Trophoblast cell (in vitro differentiated cells and primary cell): ENCODE data around the gene SHROOM3.

ENCODE experiments used
- DNase-seq, 2 donors: peaks; one replicate each; pipeline ENCODE4 v3.0.0-alpha.2; 2016
- H2AFZ ChIP-seq: 2 replicates; pipeline ENCODE4 v1.6.1; 2013; ENCODE audit warnings: low read length, moderate library complexity, mild to moderate bottlenecking; ENCODE audit not compliant: insufficient read depth, poor library complexity
- H2AK5ac ChIP-seq: 2 replicates; pipeline ENCODE4 v1.6.1; 2013; ENCODE audit warnings: mild to moderate bottlenecking, low read length
- H2BK120ac ChIP-seq: 2 replicates; pipeline ENCODE4 v1.6.1; 2013; ENCODE audit warnings: low read length, mild to moderate bottlenecking, moderate library complexity; ENCODE audit not compliant: insufficient read depth, poor library complexity
- H2BK12ac ChIP-seq: 2 replicates; pipeline ENCODE4 v1.6.1; 2013; ENCODE audit warnings: mild to moderate bottlenecking, low read length, moderate library complexity
- H2BK5ac ChIP-seq: 2 replicates; pipeline ENCODE4 v1.6.1; 2013; ENCODE audit warnings: low read length, low read depth, moderate library complexity, mild to moderate bottlenecking; ENCODE audit not compliant: poor library complexity
- H3K14ac ChIP-seq: 2 replicates; pipeline ENCODE4 v1.6.1; 2013; ENCODE audit warnings: mild to moderate bottlenecking, low read length
- H3K18ac ChIP-seq: 2 replicates; pipeline ENCODE4 v1.6.1; 2013; ENCODE audit warnings: mild to moderate bottlenecking, low read length
- H3K23ac ChIP-seq: 2 replicates; pipeline ENCODE4 v1.6.1; 2013; ENCODE audit warnings: low read length
- H3K27ac ChIP-seq: 2 replicates; pipeline ENCODE4 v1.5.1; 2013; ENCODE audit warnings: low read depth, mild to moderate bottlenecking, inconsistent platforms, low read length, moderate library complexity
- H3K27me3 ChIP-seq: 2 replicates; pipeline ENCODE4 v1.6.1; 2013; ENCODE audit warnings: inconsistent platforms, mild to moderate bottlenecking, low read length, moderate library complexity; ENCODE audit not compliant: insufficient read depth
- H3K36me3 ChIP-seq, 2 experiments: 1 replicate in 1 of 2; 2 replicates in 1 of 2; pipeline ENCODE4 v1.6.1; 2013; ENCODE audit warnings: low read length in 2 of 2, mild to moderate bottlenecking in 2 of 2, moderate library complexity in 1 of 2; ENCODE audit not compliant: insufficient read depth in 2 of 2, control insufficient read depth in 1 of 2
- H3K4ac ChIP-seq: 2 replicates; pipeline ENCODE4 v1.6.1; 2013; ENCODE audit warnings: low read depth, mild to moderate bottlenecking, low read length, moderate library complexity
- H3K4me1 ChIP-seq, 2 experiments: 1 replicate in 1 of 2; 2 replicates in 1 of 2; pipeline ENCODE4 v1.6.1; 2013; ENCODE audit warnings: low read length in 2 of 2, mild to moderate bottlenecking in 2 of 2, moderate library complexity in 1 of 2; ENCODE audit not compliant: insufficient read depth in 2 of 2, control insufficient read depth in 1 of 2
- H3K4me2 ChIP-seq: 2 replicates; pipeline ENCODE4 v1.6.1; 2013; ENCODE audit warnings: inconsistent platforms, mild to moderate bottlenecking, low read length, moderate library complexity
- H3K4me3 ChIP-seq: 2 replicates; pipeline ENCODE4 v1.5.1; 2013; ENCODE audit warnings: mild to moderate bottlenecking, low read depth, low read length, inconsistent platforms
- H3K79me1 ChIP-seq: one replicate; pipeline ENCODE4 v1.6.1; 2013; ENCODE audit warnings: low read length
- H3K79me2 ChIP-seq: 2 replicates; pipeline ENCODE4 v1.6.1; 2013; ENCODE audit warnings: low read length, mild to moderate bottlenecking; ENCODE audit not compliant: control insufficient read depth, insufficient read depth, poor library complexity
- H3K9ac ChIP-seq: 2 replicates; pipeline ENCODE4 v1.6.1; 2013; ENCODE audit warnings: mild to moderate bottlenecking, low read length
- H3K9me3 ChIP-seq: 2 replicates; pipeline ENCODE4 v1.6.1; 2013; ENCODE audit warnings: low read depth, mild to moderate bottlenecking, control low read depth, inconsistent platforms, low read length; ENCODE audit not compliant: insufficient read depth
- H4K12ac ChIP-seq: 2 replicates; pipeline ENCODE4 v1.6.1; 2013; ENCODE audit warnings: low read depth, mild to moderate bottlenecking, low read length, moderate library complexity
- H4K8ac ChIP-seq: 2 replicates; pipeline ENCODE4 v1.6.1; 2013; ENCODE audit warnings: low read depth, mild to moderate bottlenecking, low read length, moderate library complexity
- H4K91ac ChIP-seq: one replicate; pipeline ENCODE4 v1.6.1; 2013; ENCODE audit warnings: low read depth, mild to moderate bottlenecking, low read length, moderate library complexity
- WGBS: extraction: QIAGEN DNeasy Blood & Tissue Kit; methylation state at CpG from one replicate; pipeline ENCODE4 v1.1.7; 2013; ENCODE audit warnings: missing lambda C conversion rate; ENCODE audit not compliant: insufficient read length, insufficient coverage; ENCODE audit errors: extremely low coverage; 5-methylcytosine and 5-hydroxymethylcytosine counted together

The SHROOM3 gene

DNA sequence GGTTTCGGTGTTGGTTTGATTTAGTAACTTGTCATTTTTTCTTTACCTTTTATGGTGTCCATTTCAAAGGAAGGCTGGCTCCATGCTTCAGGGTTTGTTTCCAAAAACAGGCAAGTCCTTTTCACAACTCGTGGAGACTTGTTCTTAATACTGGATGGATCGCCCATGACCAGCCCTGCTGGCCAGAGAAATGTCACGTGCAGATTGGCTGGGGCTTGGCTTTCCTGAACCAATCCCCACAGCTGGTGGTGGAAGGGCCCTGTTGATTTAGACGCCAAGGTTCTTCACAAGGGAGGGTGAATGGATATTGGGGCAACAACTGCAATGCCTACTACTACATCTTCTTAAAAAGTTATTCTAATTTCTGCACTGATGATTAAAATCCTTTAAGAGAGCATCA, 92.6 kb downstream of the SHROOM3 start:
- Histone ChIP-seq H4K12ac (no peak overlapping the region), H2BK5ac (no peak overlapping the region), H2BK120ac (no peak overlapping the region), H2AK5ac (no peak overlapping the region), H3K79me1 (no peaks in the 10 kb centered on the region), H3K4me2 (no peak overlapping the region), H3K9ac (no peak overlapping the region), H3K4me3 (no peak overlapping the region), H3K36me3 (no peaks in the 10 kb centered on the region), H4K8ac (no peak overlapping the region), H3K4ac (no peak overlapping the region), H3K9me3 (no peaks in the 10 kb centered on the region), H3K79me2 (no peaks in the 10 kb centered on the region), H3K27ac (no peak overlapping the region), H4K91ac (no peak overlapping the region), H3K27me3 (no peaks in the 10 kb centered on the region), H3K23ac (no peak overlapping the region), H3K18ac (no peak overlapping the region), H3K4me1 (peaks cover 0 to 4% of the 10 kb centered on the region in 2 experiments), H2AFZ (no peak overlapping the region), H3K14ac (no peak overlapping the region), H2BK12ac (no peak overlapping the region)
- no peak for DNase-seq
- WGBS = no CpG with 5 or more reads among the region's 5 CpGs

DNA sequence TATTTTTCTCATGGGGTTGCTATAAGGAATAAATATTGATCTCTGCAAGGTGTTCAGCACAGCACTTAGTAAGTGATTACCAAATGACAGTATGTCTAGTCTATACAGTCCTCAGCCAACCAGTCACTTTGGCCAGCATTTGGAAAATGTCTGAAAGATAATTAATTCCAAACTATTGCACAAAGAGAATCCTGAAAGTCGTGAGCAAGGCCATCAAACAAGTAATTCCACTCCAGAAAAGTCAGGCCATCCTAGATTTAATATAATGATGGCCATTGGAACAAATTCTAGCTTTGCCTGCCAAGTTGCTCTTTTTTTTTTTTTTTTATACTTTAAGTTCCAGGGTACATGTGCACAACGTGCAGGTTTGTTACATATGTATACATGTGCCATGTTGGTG, 96.6 kb downstream of the SHROOM3 start:
- no peak overlapping the region for H3K4ac ChIP-seq

DNA sequence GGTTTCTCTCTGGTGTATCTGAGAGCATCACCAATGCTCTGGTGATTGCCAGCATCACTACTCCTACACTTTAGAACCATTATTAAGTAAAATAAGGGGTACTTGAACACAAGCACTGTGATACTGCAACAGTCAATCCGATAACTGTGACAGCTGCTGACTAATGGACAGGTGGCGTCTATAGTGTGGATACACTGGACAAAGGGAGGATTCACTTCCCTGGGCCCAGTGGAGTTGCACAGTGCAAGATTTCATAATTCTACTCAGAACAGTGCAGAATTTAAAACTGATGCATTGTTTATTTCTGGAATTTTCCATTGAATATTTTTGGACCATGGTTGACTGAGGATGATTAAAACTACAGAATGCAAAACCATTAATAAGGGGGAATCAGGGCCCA, 97.8 kb downstream of the SHROOM3 start:
- peaks cover 0 to 3% of the 10 kb centered on the region in 2 experiments for H3K4me1 ChIP-seq

More for the DNA sequence above, 96.6 kb downstream of the SHROOM3 start:
- no peaks in the 10 kb centered on the region for H3K79me1 ChIP-seq
- no peaks in the 10 kb centered on the region for H3K79me2 ChIP-seq
- H2BK12ac ChIP-seq = no peak overlapping the region
- no peak overlapping the region for H2AFZ ChIP-seq
- no CpG with 5 or more reads among the region's 2 CpGs for WGBS
- H3K9ac ChIP-seq = no peak overlapping the region
- H4K12ac ChIP-seq = no peak overlapping the region
- H3K18ac ChIP-seq = no peak overlapping the region
- no peak overlapping the region for H3K4me2 ChIP-seq
- no peak overlapping the region for H3K27ac ChIP-seq
- H3K27me3 ChIP-seq = no peaks in the 10 kb centered on the region
- H3K14ac ChIP-seq = no peak overlapping the region
- H3K23ac ChIP-seq = no peak overlapping the region
- H3K4me1 ChIP-seq = peaks cover 0 to 5% of the 10 kb centered on the region in 2 experiments
- peak in 1 of 2 donors; percentile 61 for DNase-seq
- no peak overlapping the region for H2BK120ac ChIP-seq
- no peaks in the 10 kb centered on the region for H3K9me3 ChIP-seq
- no peak overlapping the region for H3K4me3 ChIP-seq
- H2AK5ac ChIP-seq = no peak overlapping the region
- no peak overlapping the region for H4K8ac ChIP-seq
- no peak overlapping the region for H4K91ac ChIP-seq
- H3K36me3 ChIP-seq = no peaks in the 10 kb centered on the region
- no peak overlapping the region for H2BK5ac ChIP-seq

DNA sequence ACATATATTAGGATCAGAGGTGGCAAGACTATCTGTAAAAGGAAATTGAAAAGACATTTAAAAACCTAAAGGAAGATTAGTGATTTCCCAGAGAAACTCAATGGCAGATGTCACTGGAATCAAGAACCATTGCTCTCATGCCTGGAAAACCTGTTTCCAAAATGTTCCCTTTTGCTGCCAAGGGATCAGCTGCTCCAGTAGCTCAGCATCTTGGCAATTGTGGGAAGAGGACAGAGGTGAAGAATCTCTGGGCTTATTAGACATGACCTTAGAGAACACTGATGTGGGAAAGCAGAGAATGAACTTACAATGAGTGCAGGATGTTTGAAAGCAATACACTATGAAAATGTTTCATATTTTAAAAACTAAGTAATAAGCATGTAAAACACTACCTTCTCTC, 98.3 kb downstream of the SHROOM3 start:
- H3K9me3 ChIP-seq = no peaks in the 10 kb centered on the region
- H3K9ac ChIP-seq = no peak overlapping the region
- H3K36me3 ChIP-seq = no peaks in the 10 kb centered on the region
- no peaks in the 10 kb centered on the region for H3K79me1 ChIP-seq
- no peak overlapping the region for H2BK5ac ChIP-seq
- no peak overlapping the region for H4K8ac ChIP-seq
- H3K4me1 ChIP-seq = peaks cover 0 to 3% of the 10 kb centered on the region in 2 experiments
- H3K4me2 ChIP-seq = no peak overlapping the region
- no peaks in the 10 kb centered on the region for H3K79me2 ChIP-seq
- no peaks in the 10 kb centered on the region for H3K27me3 ChIP-seq
- no peak overlapping the region for H3K4me3 ChIP-seq
- H3K23ac ChIP-seq = no peak overlapping the region
- H2BK120ac ChIP-seq = no peak overlapping the region
- no peak overlapping the region for H3K27ac ChIP-seq
- H4K91ac ChIP-seq = no peak overlapping the region
- no peak overlapping the region for H2BK12ac ChIP-seq
- H4K12ac ChIP-seq = no peak overlapping the region
- no peak overlapping the region for H3K4ac ChIP-seq
- H3K14ac ChIP-seq = no peak overlapping the region
- no peak overlapping the region for H2AK5ac ChIP-seq
- no peak overlapping the region for H2AFZ ChIP-seq
- DNase-seq = no peak
- H3K18ac ChIP-seq = no peak overlapping the region

More for the DNA sequence above, 97.8 kb downstream of the SHROOM3 start:
- no peaks in the 10 kb centered on the region for H3K79me1 ChIP-seq
- no peak overlapping the region for H3K4me3 ChIP-seq
- H3K4me2 ChIP-seq = no peak overlapping the region
- H4K91ac ChIP-seq = no peak overlapping the region
- no peak overlapping the region for H3K18ac ChIP-seq
- no peak overlapping the region for H2BK5ac ChIP-seq
- H3K9ac ChIP-seq = no peak overlapping the region
- H4K8ac ChIP-seq = no peak overlapping the region
- no peak overlapping the region for H3K4ac ChIP-seq
- no peak overlapping the region for H2AFZ ChIP-seq
- no peak overlapping the region for H2AK5ac ChIP-seq
- DNase-seq = no peak
- H3K27me3 ChIP-seq = no peaks in the 10 kb centered on the region
- H2BK120ac ChIP-seq = no peak overlapping the region
- H4K12ac ChIP-seq = no peak overlapping the region
- H3K36me3 ChIP-seq = no peaks in the 10 kb centered on the region
- no peak overlapping the region for H3K27ac ChIP-seq
- no peak overlapping the region for H2BK12ac ChIP-seq
- no peak overlapping the region for H3K23ac ChIP-seq
- no CpG with 5 or more reads among the region's 2 CpGs for WGBS
- H3K14ac ChIP-seq = no peak overlapping the region
- no peaks in the 10 kb centered on the region for H3K79me2 ChIP-seq
- no peaks in the 10 kb centered on the region for H3K9me3 ChIP-seq
